BE2C (cell line): ENCODE data around the gene SLC46A1.

Experiments used
- DNase-seq: peaks from one replicate; pipeline ENCODE4 v3.0.0-alpha.2; 2020
- H3K27me3 ChIP-seq: fragments of 250-450 bp; sonication (Bioruptor Pico); 2 replicates; pipeline ENCODE4 v1.5.1; 2020; ENCODE audit warnings: mild to moderate bottlenecking
- H3K36me3 ChIP-seq: fragments of 250-450 bp; sonication (Bioruptor Pico); 2 replicates; pipeline ENCODE4 v1.5.1; 2020; ENCODE audit warnings: mild to moderate bottlenecking
- H3K4me1 ChIP-seq: fragments of 250-450 bp; sonication (Bioruptor Pico); 2 replicates; pipeline ENCODE4 v1.5.1; 2020
- H3K4me3 ChIP-seq: 2 replicates; pipeline ENCODE4 v1.5.1; 2011; ENCODE audit warnings: low read depth, low read length
- H3K9me3 ChIP-seq: fragments of 250-450 bp; sonication (Bioruptor Pico); 2 replicates; pipeline ENCODE4 v1.5.1; 2020
- TF ChIP-seq, protein P1 (sequence below): IDR thresholded peaks from 2 replicates; pipeline ENCODE4 v1.5.1; 2012; ENCODE audit warnings: mild to moderate bottlenecking, low read depth, low read length

Gene SLC46A1

DNA sequence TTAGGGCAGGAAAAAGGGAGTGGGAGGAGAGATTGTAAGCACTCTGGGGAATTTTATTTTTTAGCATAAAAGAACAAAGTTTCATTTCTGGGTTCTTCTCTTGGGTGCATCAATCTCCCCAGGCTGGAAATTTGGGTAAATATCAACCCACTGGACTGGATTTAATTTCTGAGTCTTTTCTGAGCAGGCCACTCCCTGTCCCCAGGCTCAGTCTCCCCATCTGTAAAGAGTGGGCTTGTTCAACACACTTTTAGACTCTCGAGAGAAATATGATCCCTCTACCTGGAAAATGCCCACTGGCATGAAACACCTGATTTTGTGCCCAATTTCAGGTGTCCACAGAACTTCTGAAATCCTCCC, 35.3 kb downstream of the SLC46A1 start:
- H3K9me3 ChIP-seq = no peaks in the 10 kb centered on the region
- peak overlapping the region; percentile 20; the same call in 1 of the 2 replicates for H3K4me3 ChIP-seq
- no peaks in the 10 kb centered on the region for H3K27me3 ChIP-seq
- DNase-seq = no peak
- no peaks in the 10 kb centered on the region for H3K36me3 ChIP-seq
- H3K4me1 ChIP-seq = peaks cover 5% of the 10 kb centered on the region; the same call in 1 of the 2 replicates
- TF ChIP-seq, protein P1, sequence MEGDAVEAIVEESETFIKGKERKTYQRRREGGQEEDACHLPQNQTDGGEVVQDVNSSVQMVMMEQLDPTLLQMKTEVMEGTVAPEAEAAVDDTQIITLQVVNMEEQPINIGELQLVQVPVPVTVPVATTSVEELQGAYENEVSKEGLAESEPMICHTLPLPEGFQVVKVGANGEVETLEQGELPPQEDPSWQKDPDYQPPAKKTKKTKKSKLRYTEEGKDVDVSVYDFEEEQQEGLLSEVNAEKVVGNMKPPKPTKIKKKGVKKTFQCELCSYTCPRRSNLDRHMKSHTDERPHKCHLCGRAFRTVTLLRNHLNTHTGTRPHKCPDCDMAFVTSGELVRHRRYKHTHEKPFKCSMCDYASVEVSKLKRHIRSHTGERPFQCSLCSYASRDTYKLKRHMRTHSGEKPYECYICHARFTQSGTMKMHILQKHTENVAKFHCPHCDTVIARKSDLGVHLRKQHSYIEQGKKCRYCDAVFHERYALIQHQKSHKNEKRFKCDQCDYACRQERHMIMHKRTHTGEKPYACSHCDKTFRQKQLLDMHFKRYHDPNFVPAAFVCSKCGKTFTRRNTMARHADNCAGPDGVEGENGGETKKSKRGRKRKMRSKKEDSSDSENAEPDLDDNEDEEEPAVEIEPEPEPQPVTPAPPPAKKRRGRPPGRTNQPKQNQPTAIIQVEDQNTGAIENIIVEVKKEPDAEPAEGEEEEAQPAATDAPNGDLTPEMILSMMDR = no peak

DNA sequence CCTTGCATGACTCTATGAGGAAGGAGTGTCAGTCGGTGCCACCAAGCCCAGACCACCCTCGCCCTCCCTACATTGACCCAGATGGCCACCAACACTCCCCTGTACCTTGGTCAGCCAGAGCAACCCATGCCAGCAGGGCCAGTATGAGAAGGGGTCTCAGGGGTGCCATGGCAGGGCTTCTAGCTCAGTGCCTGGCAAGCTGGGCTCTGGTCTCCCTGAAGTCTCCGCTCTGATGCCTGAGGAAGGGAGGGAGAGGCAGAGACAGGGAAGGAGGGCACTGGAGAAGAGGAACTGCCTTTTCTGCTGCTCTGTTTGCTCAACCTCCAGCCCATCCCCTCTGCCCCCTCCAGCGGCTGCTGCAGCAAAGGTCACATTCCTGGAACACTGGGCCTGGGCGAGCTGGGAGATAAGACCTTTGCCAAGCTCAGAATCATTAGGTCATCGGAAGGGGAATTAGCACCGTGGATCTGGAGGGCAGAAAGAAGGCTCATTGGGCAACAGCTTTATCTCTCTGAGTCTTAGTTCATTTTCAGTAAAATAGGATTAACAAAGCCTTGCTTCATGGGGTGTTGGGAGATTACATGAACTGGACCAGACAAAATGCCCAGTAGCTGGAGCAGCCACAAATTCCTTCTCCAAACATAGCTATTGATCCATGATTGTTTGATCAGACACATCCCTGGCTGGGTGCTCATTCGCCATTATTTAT, 35.8 kb downstream of the SLC46A1 start, which contains the start of gene VTN:
VTN (minus strand) TSS at position 273 of the 709 bp plus-strand sequence; CDS start at position 169, 104 bp downstream.
- Histone ChIP-seq H3K4me3 (peak within 1 kb of the TSS; percentile 20; the same call in 1 of the 2 replicates), H3K27me3 (no peaks in the 10 kb centered on the region), H3K9me3 (no peaks in the 10 kb centered on the region), H3K4me1 (peaks cover 5% of the 10 kb centered on the region; the same call in 1 of the 2 replicates), H3K36me3 (no peaks in the 10 kb centered on the region)
- peak; percentile 52 for DNase-seq
- TF ChIP-seq, protein P1 = peak; percentile 13; the same call in 1 of the 2 replicates

DNA sequence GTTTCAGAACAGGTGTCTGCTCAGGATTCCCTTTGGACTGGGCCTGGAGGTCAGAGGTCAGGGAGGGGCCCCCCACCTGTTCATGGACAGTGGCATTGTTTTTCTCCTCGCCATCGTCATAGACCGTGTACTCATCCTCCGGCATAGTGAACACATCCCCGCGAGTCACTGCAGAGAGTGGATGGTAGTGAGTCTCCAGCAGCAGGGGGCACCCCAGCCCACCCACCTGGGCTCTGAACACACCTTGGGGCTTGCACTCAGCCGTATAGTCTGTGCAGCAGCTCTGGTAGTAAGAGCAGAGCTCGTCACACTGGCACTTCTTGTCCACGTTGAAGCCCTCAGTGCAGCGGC, 36.4 kb downstream of the SLC46A1 start:
- H3K9me3 ChIP-seq = no peaks in the 10 kb centered on the region
- no peak overlapping the region for H3K4me3 ChIP-seq
- TF ChIP-seq, protein P1 = no peak
- no peak for DNase-seq
- no peaks in the 10 kb centered on the region for H3K27me3 ChIP-seq
- H3K36me3 ChIP-seq = no peaks in the 10 kb centered on the region
- H3K4me1 ChIP-seq = peaks cover 5% of the 10 kb centered on the region; the same call in 1 of the 2 replicates

DNA sequence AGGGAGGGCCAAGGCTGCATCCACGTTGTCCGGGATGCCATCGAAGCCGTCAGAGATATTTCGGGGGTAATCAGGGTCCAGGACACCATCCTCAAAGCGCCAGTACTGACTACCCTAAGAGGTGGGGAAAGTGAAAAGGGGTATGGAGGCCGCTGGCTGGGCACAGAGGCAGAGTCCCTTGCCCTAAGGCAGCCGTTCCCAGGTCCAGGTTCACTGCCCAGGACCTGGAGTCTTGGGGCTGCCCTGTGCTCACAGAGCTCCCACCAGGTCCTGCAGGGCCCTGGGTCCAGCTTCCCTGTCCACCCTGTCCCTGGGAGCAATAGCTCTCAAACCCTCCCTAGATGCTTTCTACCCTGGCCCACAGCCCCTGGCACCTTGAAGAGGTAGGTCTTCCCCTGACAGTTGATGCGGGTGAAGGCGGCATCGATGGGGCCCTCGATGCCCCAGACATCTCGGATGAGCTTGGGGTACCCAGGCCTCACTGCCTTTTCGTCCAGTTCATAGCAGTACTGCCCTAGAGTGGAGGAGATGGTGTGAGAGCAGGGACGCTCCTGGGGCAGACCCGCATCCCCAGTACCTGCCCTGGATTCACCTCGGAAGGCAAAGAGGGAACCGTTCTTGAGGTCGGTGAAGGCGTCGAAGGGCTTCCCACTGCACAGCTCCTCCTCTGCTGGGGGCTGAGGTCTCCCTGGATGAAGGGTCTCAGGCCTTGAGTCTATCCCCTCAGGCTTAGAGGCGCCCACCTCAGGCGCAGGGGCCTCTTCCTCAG, 36.9 kb downstream of the SLC46A1 start:
- Histone ChIP-seq H3K36me3 (no peaks in the 10 kb centered on the region), H3K27me3 (no peaks in the 10 kb centered on the region), H3K4me3 (no peak overlapping the region), H3K4me1 (peaks cover 5% of the 10 kb centered on the region; the same call in 1 of the 2 replicates), H3K9me3 (no peaks in the 10 kb centered on the region)
- DNase-seq = no peak
- TF ChIP-seq, protein P1 = no peak

DNA sequence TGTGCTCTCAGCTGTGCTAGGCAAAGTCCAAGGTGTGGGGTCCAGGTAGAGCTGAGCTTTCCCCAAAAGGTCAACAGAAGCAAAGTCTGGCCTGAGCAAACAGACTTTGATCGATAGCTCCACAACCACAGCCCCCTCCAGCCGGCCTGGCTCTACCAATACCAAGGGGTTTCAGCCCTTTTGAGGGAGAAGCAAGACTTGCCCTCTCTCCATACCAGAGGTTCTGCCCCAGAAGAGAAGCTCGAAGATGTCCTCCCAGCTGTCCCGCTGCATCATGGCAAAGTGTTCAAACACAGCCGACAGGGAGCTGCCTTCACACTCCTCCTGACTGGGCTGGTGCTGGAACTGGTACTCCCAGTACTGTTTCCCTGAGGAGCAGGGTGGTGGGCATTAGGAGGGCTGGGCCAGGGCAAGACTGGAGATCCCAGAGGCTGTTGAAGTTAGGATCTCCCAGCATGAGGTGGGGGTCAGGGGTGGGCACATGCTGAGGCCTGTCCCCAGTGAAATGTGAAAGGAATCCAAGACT, 37.6 kb downstream of the SLC46A1 start:
- no peak for DNase-seq
- no peak overlapping the region for H3K4me3 ChIP-seq
- TF ChIP-seq, protein P1 = no peak
- H3K9me3 ChIP-seq = no peaks in the 10 kb centered on the region
- no peaks in the 10 kb centered on the region for H3K27me3 ChIP-seq
- H3K4me1 ChIP-seq = peaks cover 5% of the 10 kb centered on the region; the same call in 1 of the 2 replicates
- H3K36me3 ChIP-seq = no peaks in the 10 kb centered on the region
